MM.1S (cell line): Measurements from ENCODE around the gene TCF12.

ENCODE experiments used
- CTCF ChIP-seq: fragments of 300-600 bp; sonication (generic); IDR thresholded peaks from 2 replicates; pipeline ENCODE4 v1.5.1; 2016; ENCODE audit warnings: antibody characterized with exemption, low read length, mixed read lengths
- EZH2phosphoT487 ChIP-seq: fragments of 300-600 bp; sonication (generic); IDR thresholded peaks from 2 replicates; pipeline ENCODE4 v1.6.1; 2018; ENCODE audit warnings: antibody characterized with exemption, low read length

GRCh38 chr15:57326196-57326595, 407.8 kb downstream of the TCF12 start:
- TF ChIP-seq CTCF (no peak), EZH2phosphoT487 (no peak)
